NCI-H2196 treated with DMSO at 0.1 percent for 48 hours (cell line): Measurements from ENCODE around the gene RC3H2.
"Not testable (repeated sequence)": the region's sequence is repeated elsewhere in the genome, so short reads cannot be mapped to it uniquely, and the experiment has no call there.

Experiments used
- DNase-seq: peaks from one replicate; lab custom pipeline; 2025; ENCODE audit not compliant: unreplicated experiment; lab: John Stamatoyannopoulos, UW

RC3H2 gene

DNA sequence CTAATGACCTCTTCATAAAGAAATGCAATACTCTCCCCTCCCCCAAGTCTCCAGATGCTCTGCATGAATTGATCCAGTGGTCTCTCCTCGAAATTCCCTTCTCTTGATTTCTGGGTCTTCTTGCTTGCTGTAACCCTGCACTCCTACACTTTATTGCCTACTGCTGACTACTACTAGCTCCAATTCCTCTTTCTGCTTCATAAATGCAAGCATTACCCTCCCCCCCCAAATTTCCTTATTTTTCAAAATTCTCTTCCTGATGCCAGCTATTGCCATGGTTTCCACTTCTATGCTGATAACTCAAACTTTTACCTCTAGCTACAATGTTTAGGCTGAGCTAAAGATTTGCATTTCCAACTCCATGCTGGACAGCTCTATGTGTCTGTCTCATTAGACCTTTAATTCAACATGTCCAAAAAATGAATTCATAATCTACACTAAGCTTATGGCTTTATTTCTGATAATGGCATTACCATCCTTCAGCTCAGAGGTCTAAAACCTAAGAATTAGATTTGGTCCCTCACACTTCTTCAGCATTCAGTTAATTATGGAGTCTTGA lies 24.7 kb upstream of the RC3H2 start:
- DNase-seq, result no peak

GRCh38 chr9:122923947-122924346 lies 18.8 kb upstream of the RC3H2 start:
- no peak for DNase-seq

GRCh38 chr9:122922713-122923112 lies 17.6 kb upstream of the RC3H2 start:
- no peak for DNase-seq

- no peak for DNase-seq
Measured at GRCh38 chr9:122918310-122918709, 13.2 kb upstream of the RC3H2 start.

GRCh38 chr9:122912964-122913673 lies 8.0 kb upstream of the RC3H2 start, which contains the start of gene ZBTB6:
Gene ZBTB6, minus strand, starts transcription at chr9:122913323. Its CDS starts 1,251 bp downstream, at chr9:122912072.
- peak; percentile 86 for DNase-seq

DNA sequence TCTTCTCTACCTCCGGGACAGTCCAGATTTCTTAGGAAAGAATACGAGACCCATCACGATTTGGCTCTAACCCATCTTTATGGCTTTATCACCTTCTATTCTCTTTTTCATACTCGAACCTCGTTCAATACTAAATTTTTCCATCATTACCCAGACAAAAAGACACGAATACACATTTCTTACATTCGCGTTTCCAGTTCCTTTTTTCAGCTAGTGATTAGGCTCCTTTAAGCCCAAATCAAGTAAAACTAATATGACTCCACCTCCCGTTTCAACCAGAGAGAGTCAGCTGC lies 7.5 kb upstream of the RC3H2 start:
- no peak for DNase-seq

DNA sequence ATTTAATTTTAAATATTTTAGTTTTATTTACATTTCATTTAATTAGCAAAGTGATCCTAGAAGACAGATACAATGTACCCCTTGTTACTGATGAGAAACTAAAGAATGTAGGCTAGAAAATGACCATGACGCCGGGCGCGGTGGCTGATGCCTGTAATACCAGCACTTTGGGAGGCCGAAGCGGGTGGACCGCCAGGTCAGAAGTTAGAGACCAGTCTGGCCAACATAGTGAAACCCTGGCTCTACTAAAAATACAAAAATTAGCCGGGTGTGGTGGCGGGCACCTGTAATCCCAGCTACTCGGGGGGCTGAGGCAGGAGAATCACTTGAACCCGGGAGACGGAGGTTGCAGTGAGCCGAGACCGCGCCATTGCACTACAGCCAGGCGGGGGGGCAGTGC lies 963 bp upstream of the RC3H2 start:
- DNase-seq, result not testable (repeated sequence)

GRCh38 chr9:122904466-122904822 lies 715 bp downstream of the RC3H2 start:
- DNase-seq, result no peak

- DNase-seq, result no peak
Measured at GRCh38 chr9:122900791-122901190, 4.4 kb downstream of the RC3H2 start.

GRCh38 chr9:122897969-122898368 lies 7.2 kb downstream of the RC3H2 start:
- DNase-seq, result no peak

DNA sequence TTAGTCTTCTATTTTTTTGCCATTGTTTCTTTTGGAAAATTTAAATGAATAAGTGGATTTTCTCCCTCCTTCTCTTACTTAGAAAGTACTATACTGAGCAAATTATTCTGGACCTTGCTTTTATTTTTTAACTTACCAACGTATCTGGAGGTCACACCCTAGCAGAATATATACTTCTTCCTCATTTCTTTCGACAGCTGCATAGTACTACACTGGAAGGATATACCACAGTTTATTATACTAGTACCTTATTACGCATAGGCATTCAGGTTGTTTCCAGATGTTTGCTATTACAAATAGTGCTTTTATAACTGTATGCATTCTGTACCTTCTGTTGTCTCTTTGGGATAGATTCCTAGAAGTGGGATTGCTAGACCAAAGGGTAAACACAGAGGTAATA lies 16.7 kb downstream of the RC3H2 start:
- no peak for DNase-seq

DNA sequence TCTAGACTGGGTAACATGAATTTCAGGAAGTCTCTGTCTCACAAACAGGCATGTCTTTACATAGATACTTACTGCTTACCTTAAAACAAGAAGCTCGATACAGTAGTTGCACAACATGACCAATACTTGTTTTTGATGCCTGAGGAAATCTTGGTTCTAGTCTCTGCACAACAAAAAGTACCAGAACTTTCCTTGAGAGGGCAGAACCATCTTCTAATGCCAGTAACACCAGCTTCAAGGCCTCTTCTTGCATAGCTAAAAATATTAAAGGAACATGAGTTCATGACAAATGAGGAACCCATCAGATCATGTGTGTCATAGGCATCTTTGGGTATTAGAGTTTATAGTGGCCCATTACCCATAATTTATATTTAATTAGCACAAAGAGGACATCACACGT lies 22.0 kb downstream of the RC3H2 start:
- no peak for DNase-seq

GRCh38 chr9:122879443-122879842 lies 25.7 kb downstream of the RC3H2 start:
- DNase-seq, result no peak

GRCh38 chr9:122875523-122875922 lies 29.6 kb downstream of the RC3H2 start:
- DNase-seq, result no peak

- not testable (repeated sequence) for DNase-seq
Measured at GRCh38 chr9:122867276-122867675, 37.9 kb downstream of the RC3H2 start.

DNA sequence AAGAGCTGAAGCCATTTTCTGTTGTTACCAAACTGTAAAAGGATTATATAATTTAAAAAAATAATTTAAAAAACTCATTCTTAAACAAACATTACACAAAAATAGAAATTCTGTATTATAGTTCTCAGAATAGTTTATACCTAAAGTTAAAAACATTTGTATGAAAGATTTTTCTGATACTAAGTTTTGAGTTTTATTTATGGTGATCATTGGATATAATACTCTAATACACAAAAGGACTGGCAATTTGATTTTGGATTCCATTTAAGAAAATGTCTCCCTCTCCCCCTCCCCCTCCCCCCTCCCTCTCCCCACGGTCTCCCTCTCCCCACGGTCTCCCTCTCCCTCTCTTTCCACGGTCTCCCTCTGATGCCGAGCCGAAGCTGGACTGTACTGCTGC lies 39.1 kb downstream of the RC3H2 start:
- DNase-seq, result no peak

- DNase-seq, result no peak
Measured at GRCh38 chr9:122865300-122865699, 39.9 kb downstream of the RC3H2 start.

- no peak for DNase-seq
Measured at GRCh38 chr9:122863407-122863806, 41.8 kb downstream of the RC3H2 start.

- DNase-seq, result no peak
Measured at GRCh38 chr9:122860319-122861142, 44.6 kb downstream of the RC3H2 start.

DNA sequence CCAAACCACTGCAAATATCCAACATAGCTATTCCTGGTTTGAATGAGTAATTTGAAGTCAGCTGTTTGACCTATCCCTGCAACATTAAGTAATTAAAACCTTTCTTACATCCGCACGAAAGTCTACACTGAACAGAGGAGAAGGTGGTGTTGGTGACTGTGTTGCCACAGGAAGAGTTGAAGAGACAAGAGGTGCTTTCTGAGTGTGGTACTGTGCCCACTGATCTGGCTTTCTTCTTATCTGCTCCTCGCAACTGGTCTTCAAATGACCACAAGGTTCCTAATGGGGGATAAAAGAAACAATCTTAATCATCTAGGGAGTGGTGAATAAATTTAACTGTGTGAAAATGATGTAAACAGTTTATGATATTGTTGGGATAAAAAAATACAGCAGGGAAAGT lies 47.3 kb downstream of the RC3H2 start:
- no peak for DNase-seq

DNA sequence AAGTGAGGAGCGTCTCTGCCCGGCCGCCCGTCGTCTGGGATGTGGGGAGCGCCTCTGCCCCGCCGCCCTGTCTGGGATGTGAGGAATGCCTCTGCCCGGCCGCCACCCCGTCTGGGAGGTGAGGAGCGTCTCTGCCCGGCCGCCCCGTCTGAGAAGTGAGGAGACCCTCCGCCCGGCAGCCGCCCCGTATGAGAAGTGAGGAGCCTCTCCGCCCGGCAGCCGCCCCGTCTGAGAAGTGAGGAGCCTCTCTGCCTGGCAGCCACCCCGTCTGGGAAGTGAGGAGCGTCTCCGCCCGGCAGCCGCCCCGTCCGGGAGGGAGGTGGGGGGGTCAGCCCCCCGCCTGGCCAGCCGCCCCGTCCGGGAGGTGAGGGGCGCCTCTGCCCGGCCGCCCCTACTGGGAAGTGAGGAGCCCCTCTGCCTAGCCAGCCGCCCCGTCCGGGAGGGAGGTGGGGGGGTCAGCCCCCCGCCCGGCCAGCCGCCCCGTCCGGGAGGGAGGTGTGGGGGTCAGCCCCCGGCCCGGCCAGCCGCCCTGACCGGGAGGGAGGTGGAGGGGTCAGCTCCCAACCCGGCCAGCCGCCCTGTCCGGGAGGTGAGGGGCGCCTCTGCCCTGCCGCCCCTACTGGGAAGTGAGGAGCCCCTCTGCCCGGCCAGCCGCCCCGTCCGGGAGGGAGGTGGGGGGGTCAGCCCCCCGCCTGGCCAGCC lies 52.9 kb downstream of the RC3H2 start:
- DNase-seq, result not testable (repeated sequence)
